Measurements from ENCODE around the gene CEACAM16. TPM values are rescaled to one million over a fixed set of nuclear protein-coding genes. Genes with fewer than 3 reads are reported as not detected.

Gene CEACAM16
- total RNA-seq, 2 experiments from 2014 or later = not detected

GRCh38 chr19:44755219-44755618 lies 56.3 kb downstream of the CEACAM16 start:
- Histone ChIP-seq H3K4me3 (ENCODE audit: low read depth, low read length, poor library complexity, severe bottlenecking) (peak overlapping the region; percentile 84), H3K4me1 (ENCODE audit: insufficient read depth, low read length, poor library complexity, severe bottlenecking) (peaks cover 53% of the 10 kb centered on the region), H3K36me3 (ENCODE audit: insufficient read depth, low read length) (peaks cover 77% of the 10 kb centered on the region), H3K4me2 (ENCODE audit: low read length) (peak overlapping the region; percentile 79), H3K79me2 (ENCODE audit: insufficient read depth, low read depth, low read length) (peaks cover 31% of the 10 kb centered on the region; the same call in 1 of the 2 replicates), H3K9me2 (ENCODE audit: insufficient read depth, low read length) (no peaks in the 10 kb centered on the region), H3K9me3 (ENCODE audit: low read length) (no peaks in the 10 kb centered on the region), H3K27ac (ENCODE audit: low read depth, low read length, poor library complexity, severe bottlenecking) (peak overlapping the region; percentile 95), H4K20me1 (ENCODE audit: insufficient read depth, low read length) (no peaks in the 10 kb centered on the region), H2AFZ (ENCODE audit: low read length) (no peak overlapping the region)
- no peak for TF ChIP-seq CTCF (conservative IDR thresholded peaks at IDR 0.05; ENCODE audit: low read length)
- TF ChIP-seq EZH2phosphoT487 (IDR thresholded peaks at IDR 0.05; ENCODE audit: borderline replicate concordance, low read depth, low read length) = no peak
- intact Hi-C loops (cut with micrococcal nuclease; ENCODE audit: unreplicated experiment) = loop anchor here (10.0 kb wide), 1 partner anchor 250 kb away; the partner anchor contains the start of gene RELB
- no peak for DNase-seq (ENCODE audit: low spot score)
- ChIA-PET POLR2A (no interaction called here), CTCF (ENCODE audit: unreplicated experiment) (interaction anchor here (0.9 kb wide), 1 partner anchor 91 kb away, joined by 3 read pairs; the partner anchor contains the start of gene NECTIN2)
- no TSS peak for BruUV-seq (replicated peaks)

- H3K4me1 ChIP-seq (ENCODE audit: insufficient read depth, low read length, poor library complexity, severe bottlenecking) = peaks cover 44% of the 10 kb centered on the region
Measured at GRCh38 chr19:44756089-44756562, 57.2 kb downstream of the CEACAM16 start.

More at GRCh38 chr19:44756089-44756562, 57.2 kb downstream of the CEACAM16 start:
- intact Hi-C loops (cut with micrococcal nuclease; ENCODE audit: unreplicated experiment) = loop anchor here (10.0 kb wide), 1 partner anchor 249 kb away; the partner anchor contains the start of gene RELB
- TF ChIP-seq EZH2phosphoT487 (IDR thresholded peaks at IDR 0.05; ENCODE audit: borderline replicate concordance, low read depth, low read length) (no peak), CTCF (conservative IDR thresholded peaks at IDR 0.05; ENCODE audit: low read length) (no peak)
- Histone ChIP-seq H3K27ac (ENCODE audit: low read depth, low read length, poor library complexity, severe bottlenecking) (peak overlapping the region; percentile 95), H3K4me2 (ENCODE audit: low read length) (no peak overlapping the region), H4K20me1 (ENCODE audit: insufficient read depth, low read length) (no peaks in the 10 kb centered on the region), H3K9me3 (ENCODE audit: low read length) (no peaks in the 10 kb centered on the region), H2AFZ (ENCODE audit: low read length) (no peak overlapping the region), H3K79me2 (ENCODE audit: insufficient read depth, low read depth, low read length) (peaks cover 22% of the 10 kb centered on the region; the same call in 1 of the 2 replicates), H3K36me3 (ENCODE audit: insufficient read depth, low read length) (peaks cover 79% of the 10 kb centered on the region), H3K4me3 (ENCODE audit: low read depth, low read length, poor library complexity, severe bottlenecking) (no peak overlapping the region), H3K9me2 (ENCODE audit: insufficient read depth, low read length) (no peaks in the 10 kb centered on the region)
- POLR2A ChIA-PET = no interaction called here
- BruUV-seq (replicated peaks) = no TSS peak
- DNase-seq (ENCODE audit: low spot score) = no peak
- CTCF ChIA-PET (ENCODE audit: unreplicated experiment) = no interaction called here

Measured in OCI-LY7 (cell line).